ENCODE measurements around the gene CACNA1S.

- no peak for TF ChIP-seq CTCF (IDR thresholded peaks at IDR 0.05)
- TF ChIP-seq POLR2A (IDR thresholded peaks at IDR 0.05) = no peak
Measured at GRCh38 chr1:200990114-200990513, 122.1 kb downstream of the CACNA1S start.

Data from sigmoid colon (tissue), 3 donors.